HK-2 (cell line): ENCODE data around the gene KCNJ4.

Experiments
- DNase-seq: peaks from one replicate; pipeline ENCODE4 v3.0.0-alpha.2; 2018; ENCODE audit not compliant: unreplicated experiment

KCNJ4 gene

GRCh38 chr22:38431266-38432010 is 23.6 kb downstream of the KCNJ4 start:
- no peak for DNase-seq

GRCh38 chr22:38429499-38430068 is 25.4 kb downstream of the KCNJ4 start:
- no peak for DNase-seq

- no peak for DNase-seq
These were observed 26.3 kb downstream of the KCNJ4 start for GRCh38 chr22:38428714-38429113.

- no peak for DNase-seq
These were observed 27.1 kb downstream of the KCNJ4 start for GRCh38 chr22:38427940-38428339.

- no peak for DNase-seq
These were observed 27.5 kb downstream of the KCNJ4 start for GRCh38 chr22:38427465-38427864.

GRCh38 chr22:38426628-38427027 is 28.4 kb downstream of the KCNJ4 start:
- no peak for DNase-seq

- no peak for DNase-seq
These were observed 30.4 kb downstream of the KCNJ4 start for GRCh38 chr22:38424525-38425080.

- DNase-seq, result no peak
These were observed 31.2 kb downstream of the KCNJ4 start for GRCh38 chr22:38423512-38424503.

GRCh38 chr22:38422611-38423511 is 32.1 kb downstream of the KCNJ4 start:
- DNase-seq, result no peak

GRCh38 chr22:38420734-38421133 is 34.3 kb downstream of the KCNJ4 start:
- no peak for DNase-seq

GRCh38 chr22:38419858-38420160 is 35.2 kb downstream of the KCNJ4 start:
- no peak for DNase-seq

- DNase-seq, result no peak
These were observed 35.7 kb downstream of the KCNJ4 start for GRCh38 chr22:38419121-38419857.

- DNase-seq, result no peak
These were observed 36.4 kb downstream of the KCNJ4 start for GRCh38 chr22:38418589-38418988.

- DNase-seq, result no peak
These were observed 37.5 kb downstream of the KCNJ4 start for GRCh38 chr22:38417252-38418060.

GRCh38 chr22:38416621-38417251 is 38.3 kb downstream of the KCNJ4 start:
- no peak for DNase-seq

- DNase-seq, result no peak
These were observed 39.3 kb downstream of the KCNJ4 start for GRCh38 chr22:38415561-38416321.

GRCh38 chr22:38415046-38415445 is 40.0 kb downstream of the KCNJ4 start:
- DNase-seq, result no peak

- no peak for DNase-seq
These were observed 41.0 kb downstream of the KCNJ4 start for GRCh38 chr22:38414009-38414395.
